Ectodermal cell (in vitro differentiated cells): ENCODE results near the gene ACACA.

ENCODE experiments used
- H3K27ac ChIP-seq: 2 replicates; pipeline ENCODE4 v1.7.0; 2013; ENCODE audit warnings: mild to moderate bottlenecking, low read depth, low read length; ENCODE audit not compliant: insufficient read depth, poor library complexity, severe bottlenecking
- H3K27me3 ChIP-seq: 2 replicates; pipeline ENCODE4 v1.7.0; 2013; ENCODE audit warnings: mild to moderate bottlenecking, low read length; ENCODE audit not compliant: insufficient read depth, control insufficient read depth, poor library complexity, severe bottlenecking
- H3K36me3 ChIP-seq: one replicate; pipeline ENCODE4 v1.7.0; 2013; ENCODE audit warnings: low read length; ENCODE audit not compliant: control insufficient read depth, insufficient read depth
- H3K4me1 ChIP-seq: one replicate; pipeline ENCODE4 v1.7.0; 2013; ENCODE audit warnings: low read length; ENCODE audit not compliant: control insufficient read depth, insufficient read depth
- H3K4me3 ChIP-seq: 2 replicates; pipeline ENCODE4 v1.7.0; 2013; ENCODE audit warnings: low read depth, low read length, control low read depth; ENCODE audit not compliant: insufficient read depth
- H3K9me3 ChIP-seq: 2 replicates; pipeline ENCODE4 v1.7.0; 2013; ENCODE audit warnings: mild to moderate bottlenecking, low read length, moderate library complexity; ENCODE audit not compliant: control insufficient read depth
- WGBS, 2 experiments: methylation state at CpG; one replicate each; pipeline ENCODE4 v1.1.7; 2013; ENCODE audit warnings: missing lambda C conversion rate in 2 of 2; 5-methylcytosine and 5-hydroxymethylcytosine counted together

Gene ACACA

DNA sequence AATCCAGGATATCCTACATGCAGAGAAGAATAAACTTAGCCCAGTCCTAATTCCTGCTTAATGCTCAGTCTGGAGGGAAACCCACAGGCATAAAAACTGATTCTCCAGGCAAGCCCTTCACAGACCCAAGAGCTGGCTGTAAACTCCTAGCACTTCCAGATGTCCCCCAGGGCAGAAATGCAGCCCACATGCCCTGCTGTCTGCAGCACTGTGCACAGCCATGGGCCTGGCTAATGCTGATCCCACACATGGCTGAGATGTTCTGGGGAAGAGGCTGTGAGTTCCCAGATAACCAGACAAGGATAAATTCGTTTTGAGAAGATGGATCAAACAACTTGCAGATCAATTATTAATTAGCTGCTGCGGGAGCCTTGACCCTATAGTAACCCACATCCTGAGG lies 309.5 kb downstream of the ACACA start:
- H3K27me3 ChIP-seq = no peaks in the 10 kb centered on the region
- no peaks in the 10 kb centered on the region for H3K4me1 ChIP-seq
- H3K4me3 ChIP-seq = no peak overlapping the region
- H3K36me3 ChIP-seq = peaks cover 34% of the 10 kb centered on the region
- no peak overlapping the region for H3K27ac ChIP-seq
- no peaks in the 10 kb centered on the region for H3K9me3 ChIP-seq
- WGBS, 2 experiments = 86 to 93% methylated on average over 2 of the region's 2 CpGs

DNA sequence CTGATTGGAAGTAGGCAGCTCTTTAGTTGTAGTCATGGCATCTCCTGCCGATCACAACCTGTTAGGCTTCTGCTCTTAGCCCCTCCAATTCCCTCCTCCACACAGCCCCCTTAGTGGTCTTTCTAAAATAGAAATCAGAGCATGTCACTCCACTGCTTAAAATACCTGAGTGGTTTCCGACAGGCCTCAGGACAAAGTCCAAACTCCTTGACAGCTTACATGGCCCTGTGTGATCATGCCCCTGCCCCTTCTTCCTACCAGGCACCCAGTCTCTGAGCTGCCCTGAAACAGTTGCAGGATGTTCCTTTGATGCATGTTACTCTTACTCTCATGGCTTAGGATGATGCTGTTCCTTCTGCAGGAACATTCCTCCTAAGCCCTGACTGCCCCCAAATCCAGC lies 310.6 kb downstream of the ACACA start:
- Histone ChIP-seq H3K27ac (no peak overlapping the region), H3K36me3 (peaks cover 31% of the 10 kb centered on the region), H3K27me3 (no peaks in the 10 kb centered on the region), H3K4me3 (no peak overlapping the region), H3K4me1 (no peaks in the 10 kb centered on the region), H3K9me3 (no peaks in the 10 kb centered on the region)
- WGBS, 2 experiments = 93 to 99% methylated on average over 2 of the region's 2 CpGs

DNA sequence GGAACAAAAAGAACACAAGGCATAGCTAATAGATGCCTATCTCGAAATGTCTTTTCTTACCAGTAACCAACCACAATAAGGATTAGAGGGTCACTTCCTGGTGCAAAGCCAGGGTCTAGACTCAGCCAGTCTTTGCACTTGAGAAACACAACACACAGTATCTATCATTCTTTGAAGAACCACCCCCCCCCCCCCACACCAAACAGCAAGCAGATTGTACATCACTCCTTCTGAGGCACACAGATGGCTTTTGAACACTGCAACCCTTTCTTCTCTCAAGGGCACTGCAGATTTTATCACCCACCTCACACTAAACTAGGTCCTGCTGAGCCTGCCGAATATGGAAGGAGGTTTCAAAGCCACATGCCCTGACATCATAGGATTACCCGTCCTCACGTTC lies 312.2 kb downstream of the ACACA start:
- Histone ChIP-seq H3K27ac (no peak overlapping the region), H3K4me1 (no peaks in the 10 kb centered on the region), H3K27me3 (no peaks in the 10 kb centered on the region), H3K36me3 (peaks cover 37% of the 10 kb centered on the region), H3K4me3 (no peak overlapping the region), H3K9me3 (no peaks in the 10 kb centered on the region)
- WGBS, 2 experiments = 94 to 95% methylated on average over 4 of the region's 4 CpGs

DNA sequence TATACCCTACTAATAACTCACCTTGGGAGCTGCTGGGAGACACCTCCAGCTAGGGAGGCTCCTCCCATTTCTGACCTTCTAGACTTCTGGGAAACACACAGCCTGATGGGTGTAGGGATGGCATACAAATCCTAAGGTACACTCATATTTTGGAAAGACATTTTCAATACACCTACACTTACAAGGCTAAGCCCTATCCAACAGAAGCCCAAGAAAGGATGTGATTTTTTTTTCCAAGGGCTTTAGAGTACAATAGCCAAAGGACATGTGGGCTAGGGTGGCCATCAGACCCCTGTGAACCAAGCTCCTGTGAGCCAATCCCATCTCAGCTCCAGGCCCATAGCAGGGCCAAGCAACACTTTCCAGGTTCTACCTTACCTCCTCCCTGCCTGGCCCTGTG lies 313.9 kb downstream of the ACACA start:
- H3K36me3 ChIP-seq = peaks cover 37% of the 10 kb centered on the region
- no peaks in the 10 kb centered on the region for H3K27me3 ChIP-seq
- no peak overlapping the region for H3K27ac ChIP-seq
- H3K9me3 ChIP-seq = no peaks in the 10 kb centered on the region
- no peak overlapping the region for H3K4me3 ChIP-seq
- H3K4me1 ChIP-seq = no peaks in the 10 kb centered on the region

DNA sequence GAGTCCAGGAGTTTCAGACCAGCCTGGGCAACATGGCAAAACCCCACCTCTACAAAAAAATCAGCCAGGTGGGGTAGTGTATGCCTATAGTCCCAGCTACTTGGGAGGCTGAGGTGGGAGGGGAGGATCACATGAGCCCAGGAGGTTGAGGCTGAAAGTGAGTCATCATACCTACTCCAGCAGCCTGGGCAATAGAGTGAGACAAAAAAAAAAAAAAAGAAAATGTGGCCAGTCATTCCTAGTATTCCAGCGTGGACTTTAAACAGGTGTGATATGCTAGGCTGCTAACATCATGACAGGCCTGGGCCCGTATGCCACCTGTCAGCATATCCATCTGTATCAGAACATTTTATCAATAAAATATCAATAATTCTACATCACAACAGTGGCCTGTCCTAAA lies 314.6 kb downstream of the ACACA start:
- no peaks in the 10 kb centered on the region for H3K27me3 ChIP-seq
- H3K9me3 ChIP-seq = no peaks in the 10 kb centered on the region
- 91 to 95% methylated on average over 2 of the region's 2 CpGs for WGBS, 2 experiments
- H3K36me3 ChIP-seq = peaks cover 37% of the 10 kb centered on the region
- no peak overlapping the region for H3K4me3 ChIP-seq
- no peak overlapping the region for H3K27ac ChIP-seq
- H3K4me1 ChIP-seq = no peaks in the 10 kb centered on the region

DNA sequence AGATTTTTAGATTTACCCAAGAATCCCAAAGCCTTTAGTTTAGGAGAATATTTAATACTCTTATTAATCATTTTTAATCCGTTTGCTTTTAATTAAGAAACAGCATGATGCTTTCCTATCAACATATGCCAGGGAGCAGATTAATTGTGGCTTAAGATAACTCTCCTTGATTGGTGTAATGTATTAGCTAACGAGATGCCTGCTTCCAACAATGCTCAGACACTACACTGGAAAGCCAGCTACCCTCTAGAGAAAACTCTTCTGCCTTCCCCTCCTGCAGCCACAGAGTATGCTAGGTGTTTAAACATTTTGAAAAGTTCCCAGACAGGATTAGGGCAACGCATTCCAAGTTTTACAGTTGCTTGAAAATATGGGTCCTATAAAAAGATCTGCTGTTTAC lies 315.7 kb downstream of the ACACA start:
- H3K4me3 ChIP-seq = no peak overlapping the region
- peaks cover 30% of the 10 kb centered on the region for H3K36me3 ChIP-seq
- H3K27me3 ChIP-seq = no peaks in the 10 kb centered on the region
- no peaks in the 10 kb centered on the region for H3K4me1 ChIP-seq
- 94 to 98% methylated on average over 2 to 3 of the region's 3 CpGs for WGBS, 2 experiments
- no peaks in the 10 kb centered on the region for H3K9me3 ChIP-seq
- H3K27ac ChIP-seq = no peak overlapping the region

DNA sequence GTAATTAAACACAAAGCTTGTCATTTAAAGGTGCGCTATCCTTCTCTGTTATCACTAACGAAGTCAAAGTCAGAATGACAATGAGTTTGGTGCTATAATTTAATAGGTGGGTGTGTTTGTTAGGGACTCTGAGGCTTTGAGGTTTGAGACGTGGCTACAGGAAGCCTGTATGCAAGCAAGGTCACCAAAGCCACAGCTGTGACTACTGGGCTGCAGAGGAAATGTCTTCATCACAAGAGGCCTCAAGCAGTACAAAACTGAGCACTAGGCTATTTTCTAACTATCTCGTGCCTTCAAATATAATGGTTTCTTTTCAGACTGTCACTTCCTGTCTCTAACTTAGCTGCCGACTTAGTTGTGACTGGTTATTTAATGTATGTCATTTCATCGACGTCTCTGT lies 316.7 kb downstream of the ACACA start:
- no peak overlapping the region for H3K4me3 ChIP-seq
- H3K4me1 ChIP-seq = no peaks in the 10 kb centered on the region
- no peaks in the 10 kb centered on the region for H3K9me3 ChIP-seq
- H3K27me3 ChIP-seq = no peaks in the 10 kb centered on the region
- peaks cover 25% of the 10 kb centered on the region for H3K36me3 ChIP-seq
- H3K27ac ChIP-seq = no peak overlapping the region
- WGBS, 2 experiments = 93 to 96% methylated on average over 7 of the region's 7 CpGs

DNA sequence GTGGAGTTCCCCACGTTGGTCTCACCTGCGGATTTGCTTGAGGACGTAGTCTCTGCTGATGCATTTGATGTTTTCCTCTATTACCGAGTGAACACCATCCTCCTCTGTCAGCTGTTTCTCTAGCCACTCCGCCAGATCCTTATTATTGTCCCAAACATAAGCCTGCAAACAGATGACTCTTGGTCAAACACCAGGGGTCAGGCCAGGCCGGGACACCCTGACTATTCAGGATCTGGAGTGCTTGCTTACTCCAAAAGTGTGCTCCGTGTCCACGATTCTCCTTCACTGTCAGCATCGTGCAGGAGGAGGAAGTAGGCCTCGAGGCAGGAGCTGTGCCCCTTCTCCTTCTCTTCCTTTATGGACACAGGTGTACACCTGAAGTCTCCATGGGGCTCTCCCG lies 317.7 kb downstream of the ACACA start:
- Histone ChIP-seq H3K9me3 (no peaks in the 10 kb centered on the region), H3K36me3 (peaks cover 19% of the 10 kb centered on the region), H3K27me3 (no peaks in the 10 kb centered on the region), H3K4me3 (no peak overlapping the region), H3K4me1 (no peaks in the 10 kb centered on the region), H3K27ac (no peak overlapping the region)
- 94% methylated on average over 11 of the region's 11 CpGs for WGBS, 2 experiments

DNA sequence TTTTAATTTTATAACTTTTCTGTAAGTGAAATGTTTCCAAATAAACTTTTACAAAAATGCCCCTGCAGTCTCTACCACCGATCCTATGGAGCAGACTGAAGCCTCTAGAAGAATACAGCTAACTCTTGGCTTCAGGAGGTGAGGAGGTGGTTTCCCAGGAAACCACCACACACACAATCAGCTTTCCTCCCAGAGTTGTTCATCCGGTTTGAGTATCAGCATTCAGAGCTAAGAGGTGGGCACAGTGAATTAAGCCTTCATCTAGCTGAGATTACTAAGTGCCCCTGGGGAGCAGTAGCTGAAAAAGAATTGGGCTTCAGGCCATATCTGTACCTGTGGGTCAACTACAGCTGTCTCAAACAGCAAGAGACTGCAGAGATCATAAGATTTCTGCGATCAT lies 318.2 kb downstream of the ACACA start:
- H3K4me3 ChIP-seq = no peak overlapping the region
- H3K36me3 ChIP-seq = peaks cover 19% of the 10 kb centered on the region
- WGBS, 2 experiments = 89 to 97% methylated on average over 3 of the region's 3 CpGs
- H3K9me3 ChIP-seq = no peaks in the 10 kb centered on the region
- H3K27me3 ChIP-seq = no peaks in the 10 kb centered on the region
- H3K27ac ChIP-seq = no peak overlapping the region
- peaks cover 1% of the 10 kb centered on the region for H3K4me1 ChIP-seq

DNA sequence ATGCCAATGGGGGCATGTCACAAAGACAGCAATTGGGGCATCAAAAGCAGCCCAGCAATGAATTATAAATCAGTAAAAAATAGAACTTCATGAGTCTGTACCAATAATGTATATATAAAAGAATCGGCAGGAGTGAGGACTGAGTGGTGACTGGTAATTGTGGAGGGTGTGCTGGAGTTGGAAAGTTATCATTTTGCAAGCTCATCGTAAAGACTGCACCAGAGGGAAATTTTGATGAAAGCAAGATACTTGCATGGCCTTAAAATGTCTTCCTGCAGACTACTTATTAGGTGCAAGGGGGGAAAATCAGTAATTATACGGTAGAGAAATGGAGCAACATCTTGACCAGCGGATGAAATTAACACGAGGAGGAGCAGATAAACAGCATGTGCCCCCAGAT lies 319.0 kb downstream of the ACACA start:
- Histone ChIP-seq H3K4me1 (peaks cover 5% of the 10 kb centered on the region), H3K9me3 (no peaks in the 10 kb centered on the region), H3K4me3 (no peak overlapping the region), H3K36me3 (peaks cover 14% of the 10 kb centered on the region), H3K27me3 (no peaks in the 10 kb centered on the region), H3K27ac (no peak overlapping the region)
- 94 to 96% methylated on average over 5 of the region's 5 CpGs for WGBS, 2 experiments

DNA sequence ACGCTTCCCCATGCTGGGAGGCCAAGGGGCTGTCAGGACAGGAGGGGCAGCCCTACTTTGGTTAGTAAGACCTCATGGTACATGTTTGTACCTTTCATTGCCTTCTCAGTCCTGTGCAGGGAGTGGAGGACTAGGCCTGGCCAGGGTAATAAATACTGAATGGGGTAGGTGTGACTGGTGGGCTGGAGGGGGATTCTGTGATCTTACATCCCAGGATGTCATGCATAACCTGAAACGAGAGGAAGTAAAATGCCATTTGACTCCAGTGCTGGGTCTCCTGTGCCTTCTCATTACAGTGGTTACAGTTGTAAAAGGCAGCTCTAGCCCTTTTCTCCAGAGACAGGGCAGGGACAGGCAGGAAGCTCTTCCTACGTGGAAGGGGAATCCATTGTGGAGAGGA lies 319.7 kb downstream of the ACACA start:
- Histone ChIP-seq H3K4me3 (no peak overlapping the region), H3K36me3 (peaks cover 14% of the 10 kb centered on the region), H3K9me3 (no peaks in the 10 kb centered on the region), H3K27me3 (no peaks in the 10 kb centered on the region), H3K27ac (no peak overlapping the region), H3K4me1 (peaks cover 9% of the 10 kb centered on the region)
- WGBS, 2 experiments = 94 to 97% methylated on average over 3 of the region's 3 CpGs
